Activated CD4-positive, alpha-beta T cell treated with anti-CD3 and anti-CD28 coated beads, Interleukin-2, amount 50 U/mL, for 4 hours (primary cell): ENCODE results near the gene SLC6A2.
"Not testable (repeated sequence)": the region's sequence is repeated elsewhere in the genome, so short reads cannot be mapped to it uniquely, and the experiment has no call there.

ENCODE experiments used
- DNase-seq, 2 experiments: peaks; one replicate each; pipeline ENCODE4 v3.0.0-alpha.2; 2020

The SLC6A2 gene

DNA sequence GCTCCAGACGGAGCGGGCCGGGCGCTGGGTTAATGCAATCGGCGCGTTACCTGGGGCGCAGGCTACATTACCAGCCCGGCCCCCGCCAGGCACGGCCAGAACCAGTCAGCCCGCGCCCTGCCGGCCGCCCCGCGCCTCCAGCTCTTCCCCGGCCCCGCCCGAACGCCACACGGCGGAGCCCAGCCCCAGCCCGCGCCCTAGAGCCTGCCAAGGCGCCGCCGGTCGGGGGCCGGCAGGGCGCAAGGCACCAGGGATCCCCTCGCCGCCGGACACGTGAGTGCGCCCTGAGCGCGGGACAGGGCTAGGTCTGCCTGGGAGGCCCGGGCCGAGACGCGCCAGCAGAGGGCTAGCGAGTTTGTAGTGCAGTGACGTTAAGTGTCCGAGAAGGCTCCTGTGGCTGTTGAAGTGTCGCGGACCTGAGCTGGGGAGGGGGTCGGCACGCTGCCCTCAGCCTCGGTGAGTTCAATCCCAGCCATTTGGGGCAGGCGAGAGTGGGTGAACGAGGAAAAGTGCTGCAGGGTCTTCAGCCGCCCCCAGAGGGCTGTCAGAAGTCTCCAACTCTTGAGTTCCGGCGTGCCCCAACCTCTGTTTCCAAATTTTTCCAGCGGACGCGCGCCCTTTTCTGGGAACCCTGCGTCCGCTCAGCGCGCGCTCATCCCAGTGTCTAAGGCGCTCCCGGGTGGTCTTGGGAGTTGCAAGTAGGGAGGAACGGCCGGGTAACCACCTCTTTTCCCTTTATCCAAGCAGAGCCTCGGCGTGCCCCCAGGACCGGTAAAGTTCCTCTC lies at the start of gene SLC6A2:
Gene SLC6A2 (plus strand): TSS at position 92 of the 785 bp plus-strand sequence. CDS start 707 bp downstream, outside the sequence.
- DNase-seq: no peak

- DNase-seq: no peak
Observed at GRCh38 chr16:55613613-55614335, 42.0 kb upstream of the SLC6A2 start.

- DNase-seq: no peak
Observed at GRCh38 chr16:55615071-55615470, 40.7 kb upstream of the SLC6A2 start.

DNA sequence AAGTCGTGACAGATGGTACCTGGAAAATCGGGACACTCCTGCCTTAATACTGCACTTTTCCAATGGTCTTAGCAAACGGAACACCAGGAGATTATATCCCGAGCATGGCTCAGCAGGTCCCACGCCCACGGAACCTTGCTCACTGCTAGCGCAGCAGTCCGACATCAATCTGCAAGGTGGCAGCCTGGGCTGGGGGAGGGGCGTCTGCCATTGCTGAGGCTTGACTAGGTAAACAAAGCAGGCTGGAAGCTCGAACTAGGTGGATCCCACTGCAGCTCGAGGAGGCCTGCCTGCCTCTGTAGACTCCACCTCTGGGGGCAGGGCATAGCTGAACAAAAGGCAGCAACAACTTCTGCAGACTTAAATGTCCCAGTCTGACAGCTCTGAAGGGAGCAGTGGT lies 40.1 kb upstream of the SLC6A2 start:
- DNase-seq: not testable (repeated sequence)

DNA sequence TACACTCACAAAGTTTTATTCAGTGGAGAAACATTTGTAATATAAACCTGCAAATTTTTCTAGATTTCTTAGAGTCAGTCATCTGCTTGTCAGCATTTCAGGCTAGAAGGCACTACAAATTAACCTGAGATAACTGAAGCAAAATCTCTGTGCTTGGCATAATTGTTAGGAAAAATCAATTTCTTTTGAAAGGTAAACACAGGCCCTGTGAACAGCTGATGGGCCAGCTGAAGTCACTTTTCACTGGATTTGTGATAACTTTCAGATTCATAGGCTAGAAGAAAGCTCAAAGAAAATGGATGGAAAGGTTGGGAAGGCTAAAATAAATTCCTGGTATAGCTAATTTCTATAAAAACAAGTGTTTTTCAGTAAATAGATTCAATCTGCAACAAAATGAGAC lies 34.0 kb upstream of the SLC6A2 start:
- no peak for DNase-seq

DNA sequence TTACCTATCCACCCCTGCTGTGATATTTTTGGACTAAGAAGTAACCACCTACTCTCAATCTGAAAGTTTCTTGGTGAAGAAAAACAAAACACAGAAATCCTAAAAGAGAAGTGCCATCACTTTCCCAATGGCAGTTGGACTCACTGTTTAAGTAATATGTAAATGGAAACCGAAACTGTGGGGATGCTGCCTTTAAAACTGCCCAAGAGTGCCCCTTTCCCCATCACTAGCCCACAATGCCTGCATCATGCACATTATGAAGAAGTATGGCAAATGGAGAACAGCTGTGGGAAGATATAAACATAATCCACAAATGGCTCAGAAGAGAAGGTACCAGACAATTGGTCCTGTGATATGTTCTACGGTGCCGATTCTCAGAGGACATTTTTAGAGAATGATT lies 33.5 kb upstream of the SLC6A2 start:
- no peak for DNase-seq

DNA sequence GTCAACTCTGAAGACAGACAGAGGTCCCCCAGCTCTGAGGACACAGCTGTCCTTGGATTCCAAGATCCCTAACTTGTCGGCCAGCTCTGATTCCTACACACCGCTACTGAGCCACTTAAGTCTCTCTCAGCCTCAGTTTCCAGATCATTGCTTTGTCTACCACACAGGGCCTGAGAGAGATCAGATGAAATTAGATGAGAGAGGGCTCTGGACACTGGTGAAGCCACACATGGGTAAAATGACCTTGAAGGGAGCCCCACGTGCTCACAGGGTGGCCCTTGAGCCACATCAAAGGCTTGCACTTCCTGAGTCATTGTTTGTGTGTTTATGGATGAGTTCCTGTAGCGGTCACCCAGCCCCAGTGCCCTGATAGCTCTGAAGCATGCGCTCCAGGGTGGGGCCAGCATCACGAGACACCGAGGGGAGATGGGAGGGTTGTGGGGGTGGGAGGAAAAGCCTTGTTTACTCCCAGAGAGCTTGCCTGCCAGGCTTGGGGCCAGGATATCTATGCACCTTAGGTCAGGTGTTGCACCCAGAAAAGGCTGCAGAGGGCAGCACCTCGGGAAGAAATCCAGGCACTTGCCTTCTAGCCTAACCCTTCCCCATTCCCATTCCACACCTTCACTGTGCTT lies 32.7 kb upstream of the SLC6A2 start:
- no peak for DNase-seq

DNA sequence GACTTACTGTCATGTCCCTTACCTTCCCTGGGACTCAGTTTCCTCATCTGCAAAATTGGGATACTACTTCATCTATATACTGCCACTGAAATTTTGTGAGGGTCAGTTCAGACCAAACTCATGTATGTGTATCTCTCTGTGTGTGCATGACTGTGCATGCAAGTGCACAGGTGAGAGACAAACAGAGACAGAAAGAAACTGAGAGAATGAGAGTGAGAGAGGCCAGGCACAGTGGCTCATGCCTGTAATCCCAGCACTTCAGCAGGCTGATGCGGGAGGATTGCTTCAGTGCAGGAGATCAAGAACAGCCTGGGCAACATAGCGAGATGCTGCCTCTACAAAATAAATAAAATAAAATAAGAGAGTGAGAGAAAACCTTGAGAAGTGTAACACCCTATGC lies 32.1 kb upstream of the SLC6A2 start:
- DNase-seq: no peak

DNA sequence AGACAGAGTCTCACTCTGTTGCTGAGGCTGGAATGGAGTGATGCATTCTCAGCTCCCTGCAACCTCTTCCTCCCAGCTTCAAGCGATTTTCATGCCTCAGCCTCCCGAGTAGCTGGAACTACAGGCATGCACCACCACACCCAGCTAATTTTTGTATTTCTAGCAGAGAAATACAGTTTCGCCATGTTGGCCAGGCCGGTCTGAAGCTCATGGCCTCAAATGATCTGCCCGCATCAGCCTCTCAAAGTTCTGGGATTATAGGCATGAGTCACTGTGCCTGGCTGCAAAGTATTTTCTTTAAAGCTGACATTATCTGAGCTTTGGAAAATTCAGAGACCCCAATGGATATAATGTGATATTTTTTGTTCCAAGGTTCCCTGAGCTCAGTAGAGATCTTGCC lies 31.1 kb upstream of the SLC6A2 start:
- DNase-seq: no peak

- no peak for DNase-seq
Observed at GRCh38 chr16:55625843-55626242, 29.9 kb upstream of the SLC6A2 start.

DNA sequence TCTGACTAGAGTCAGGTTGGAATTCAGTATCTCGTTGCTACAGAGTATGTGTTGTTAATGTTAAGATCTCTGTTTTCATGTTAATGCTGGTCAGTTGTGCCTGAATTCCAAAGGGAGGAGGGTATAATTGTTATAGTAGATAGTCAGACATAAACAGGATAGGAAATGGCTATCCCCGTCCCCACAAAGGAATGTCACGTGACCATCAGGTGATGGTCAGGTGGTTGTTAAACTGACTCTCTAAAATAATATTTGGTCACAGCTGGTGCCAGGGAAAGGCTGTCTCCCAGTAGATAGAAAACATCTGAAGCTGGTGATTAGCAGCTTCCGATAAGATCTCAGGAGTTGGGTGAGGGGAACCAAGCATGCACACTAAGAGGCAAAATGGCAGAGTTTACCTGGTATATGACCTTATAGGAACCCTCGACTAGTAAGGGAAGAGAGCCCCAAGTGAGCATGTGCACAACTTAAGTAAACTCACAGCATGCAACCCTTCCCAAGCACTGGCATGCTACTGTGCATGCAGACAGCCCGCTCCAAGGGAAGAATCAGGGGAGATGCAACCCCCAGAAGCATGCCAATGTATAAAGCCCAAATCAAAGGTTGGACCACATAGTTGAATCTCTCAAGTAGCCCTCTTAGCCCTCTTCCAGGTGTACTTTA lies 27.4 kb upstream of the SLC6A2 start:
- no peak for DNase-seq

DNA sequence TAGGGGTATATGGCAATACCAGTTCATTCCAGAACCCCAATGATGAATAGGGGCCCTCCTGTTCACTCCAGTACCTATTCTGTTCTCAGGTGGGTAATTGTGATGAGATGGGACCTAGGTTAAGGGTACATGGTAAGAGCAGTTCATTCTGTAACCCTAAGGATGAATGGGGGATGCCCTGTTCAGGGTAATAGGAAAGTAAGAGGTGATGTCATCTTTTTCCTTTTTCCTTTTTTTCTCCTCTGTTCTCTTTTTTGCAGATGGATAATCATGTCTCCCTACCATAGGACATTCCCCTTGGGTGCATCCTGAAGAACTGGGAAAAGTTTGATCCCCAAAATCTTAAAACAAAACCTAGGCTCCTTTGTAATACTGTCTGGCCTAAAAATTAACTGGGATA lies 25.0 kb upstream of the SLC6A2 start:
- no peak for DNase-seq

- no peak for DNase-seq
Observed at GRCh38 chr16:55632259-55632658, 23.5 kb upstream of the SLC6A2 start.

DNA sequence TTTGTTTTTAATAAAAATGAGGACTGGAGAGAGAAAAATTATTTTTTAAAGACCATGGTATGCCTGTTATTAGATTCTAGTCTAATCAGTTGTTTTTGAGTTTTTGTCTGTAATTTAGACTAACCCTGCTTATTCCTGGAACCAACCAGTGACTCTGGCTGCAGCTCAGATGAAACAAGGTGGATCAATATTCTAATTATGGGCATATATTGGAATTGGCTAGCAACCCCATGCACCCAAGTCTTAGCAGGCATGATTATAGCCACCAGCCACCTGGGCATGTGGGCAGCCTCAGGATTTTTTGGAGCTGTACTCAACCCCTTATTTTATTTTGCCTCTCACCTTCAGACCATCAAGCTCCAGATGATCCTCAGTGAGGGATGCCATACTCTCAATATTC lies 21.6 kb upstream of the SLC6A2 start:
- DNase-seq: no peak

DNA sequence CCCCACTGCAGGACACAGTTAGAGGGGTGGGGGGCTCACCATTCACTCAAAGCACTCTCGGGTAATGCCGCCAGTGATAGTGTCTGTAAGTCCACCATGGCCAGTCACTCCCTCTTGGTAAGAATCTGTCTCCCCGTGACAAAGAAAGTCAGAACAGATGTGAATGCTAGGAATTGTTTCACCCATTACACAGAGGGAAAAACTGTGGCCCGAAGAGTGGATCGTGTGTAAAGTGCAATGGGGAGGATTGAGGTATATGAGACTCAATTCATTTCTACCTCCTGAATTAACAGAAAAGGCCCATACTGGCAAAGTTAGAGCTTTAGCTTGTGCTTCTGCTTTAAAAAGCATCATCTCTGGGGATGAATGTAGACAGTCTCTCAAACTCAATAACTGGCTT lies 17.5 kb upstream of the SLC6A2 start:
- no peak for DNase-seq

DNA sequence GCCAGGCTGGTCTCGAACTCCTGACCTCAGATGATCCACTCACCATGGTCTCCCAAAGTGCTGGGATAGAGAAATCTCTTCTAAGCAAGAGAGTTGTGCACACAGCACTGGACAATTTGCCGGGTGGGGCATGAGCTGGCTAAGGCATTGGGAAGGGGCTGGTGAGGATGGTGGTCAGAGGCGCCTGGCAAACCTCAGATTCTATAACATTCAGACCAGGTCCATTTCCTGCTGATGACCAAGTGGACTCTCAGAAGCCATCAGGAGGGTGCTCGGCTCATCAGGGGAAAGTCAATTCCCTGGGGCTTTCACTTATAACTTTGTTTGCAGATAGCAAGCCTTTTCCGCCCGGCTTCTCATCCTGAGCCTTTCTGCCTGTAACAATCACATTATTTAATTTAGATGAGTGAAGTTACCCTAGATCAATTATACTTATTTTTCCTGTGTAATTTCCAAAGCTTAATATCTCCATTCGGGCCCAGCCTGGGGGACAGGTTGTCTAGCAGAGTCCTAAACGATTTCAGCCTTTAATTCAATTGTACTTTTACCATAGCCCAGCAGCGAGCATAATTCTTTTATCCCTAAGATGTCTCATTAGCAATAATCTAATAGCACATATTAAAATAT lies 15.0 kb upstream of the SLC6A2 start:
- DNase-seq: no peak

GRCh38 chr16:55641430-55642056 lies 14.2 kb upstream of the SLC6A2 start:
- DNase-seq: no peak

GRCh38 chr16:55642611-55643010 lies 13.2 kb upstream of the SLC6A2 start:
- no peak for DNase-seq

GRCh38 chr16:55643161-55643970 lies 12.4 kb upstream of the SLC6A2 start:
- DNase-seq: no peak

DNA sequence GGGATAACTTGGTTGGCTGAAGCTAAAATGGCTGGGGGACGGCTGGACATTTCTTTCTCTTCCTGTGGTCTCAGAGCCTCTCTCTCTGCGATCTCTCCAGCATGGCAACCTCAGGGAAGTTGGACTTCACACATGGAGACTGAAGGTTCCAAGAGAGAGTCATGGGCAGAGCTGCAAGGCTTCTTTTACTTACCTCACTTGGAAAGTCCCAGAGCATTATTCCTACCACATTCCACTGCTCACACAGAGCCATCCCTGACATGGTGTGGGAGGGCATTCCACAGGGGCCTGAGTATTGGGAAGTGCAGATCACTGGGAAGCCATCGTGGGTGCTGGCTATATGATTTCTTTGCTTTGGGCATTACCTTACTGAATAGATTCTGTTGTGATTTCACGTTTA lies 9.8 kb upstream of the SLC6A2 start:
- DNase-seq: no peak

GRCh38 chr16:55647343-55647742 lies 8.4 kb upstream of the SLC6A2 start:
- DNase-seq: no peak

GRCh38 chr16:55647798-55648197 lies 8.0 kb upstream of the SLC6A2 start:
- no peak for DNase-seq
